GM19025 (cell line): ENCODE data around the gene SGK1.

Source experiments
- ATAC-seq: cut with Tn5 transposase; IDR thresholded peaks from one replicate; pipeline ENCODE4 v1.9.1; 2021; ENCODE audit warnings: mild to moderate bottlenecking, low read depth, moderate library complexity; ENCODE audit not compliant: unreplicated experiment

SGK1 gene

GRCh38 chr6:134175532-134176263, 142.2 kb downstream of the SGK1 start:
- ATAC-seq: peak; percentile 12

GRCh38 chr6:134174672-134175531, 143.0 kb downstream of the SGK1 start:
- ATAC-seq: peak; percentile 74

DNA sequence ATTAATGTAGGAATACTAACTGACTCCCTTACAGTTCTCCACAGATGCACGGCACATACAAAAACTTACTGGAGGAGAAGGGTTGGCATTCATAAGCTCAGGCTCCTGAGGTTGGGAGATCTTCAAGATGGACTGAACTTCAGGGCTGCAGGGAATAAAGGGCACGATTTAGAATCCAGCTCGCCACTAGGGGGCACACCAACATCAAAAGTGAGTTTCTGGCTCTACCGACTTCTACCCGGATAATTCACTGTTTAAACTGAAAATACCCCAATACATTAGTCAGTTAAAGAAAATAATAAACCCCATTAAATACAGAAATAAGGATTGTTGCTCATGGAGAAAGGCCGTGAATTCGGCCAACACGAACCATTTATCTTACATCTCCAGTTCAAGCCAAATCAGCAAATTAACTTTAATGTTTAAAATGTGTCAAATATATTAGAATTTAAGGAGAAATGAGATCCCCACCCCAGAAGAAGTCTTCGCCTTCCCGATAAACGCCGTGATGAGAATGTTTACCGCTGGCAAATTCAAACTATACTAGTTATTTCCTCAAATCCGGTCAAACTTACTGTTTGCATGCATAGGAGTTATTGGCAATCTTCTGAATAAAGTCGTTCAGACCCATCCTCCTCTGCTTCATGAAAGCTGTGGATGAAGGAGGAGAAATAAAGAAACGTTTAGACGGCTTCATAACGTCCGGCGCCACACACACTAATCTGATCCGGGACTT, 143.8 kb downstream of the SGK1 start:
- no peak for ATAC-seq

- no peak for ATAC-seq
These were observed 144.6 kb downstream of the SGK1 start for GRCh38 chr6:134173366-134173725.

DNA sequence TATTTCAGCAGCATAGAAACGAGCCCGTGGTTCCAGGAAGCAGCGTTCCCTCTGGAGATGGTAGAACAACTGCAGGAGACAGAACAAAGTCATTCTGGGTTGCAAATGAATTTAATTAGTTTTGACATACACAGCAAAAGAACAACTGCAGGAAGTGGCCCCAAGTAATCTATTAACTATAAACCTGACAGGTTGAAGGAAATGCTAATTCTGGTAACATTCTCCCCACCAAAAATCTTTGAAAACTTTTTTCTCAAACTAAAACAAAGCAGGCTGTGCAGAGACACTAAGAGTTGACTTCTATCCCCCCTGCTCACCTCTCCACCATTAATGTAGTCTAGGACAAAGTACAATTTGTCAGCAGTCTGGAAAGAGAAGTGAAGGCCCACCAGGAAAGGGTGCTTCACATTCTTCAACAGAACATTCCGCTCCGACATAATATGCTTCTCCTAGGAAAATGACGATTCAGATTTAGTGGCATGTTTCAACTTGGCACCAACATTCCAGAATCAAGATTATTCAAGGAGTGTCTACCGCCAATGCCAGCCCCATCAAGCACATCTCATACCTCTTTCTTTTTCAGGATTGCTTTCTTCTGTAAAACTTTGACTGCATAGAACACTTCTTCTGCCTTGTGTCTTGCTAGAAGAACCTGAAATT, 145.1 kb downstream of the SGK1 start:
- no peak for ATAC-seq

DNA sequence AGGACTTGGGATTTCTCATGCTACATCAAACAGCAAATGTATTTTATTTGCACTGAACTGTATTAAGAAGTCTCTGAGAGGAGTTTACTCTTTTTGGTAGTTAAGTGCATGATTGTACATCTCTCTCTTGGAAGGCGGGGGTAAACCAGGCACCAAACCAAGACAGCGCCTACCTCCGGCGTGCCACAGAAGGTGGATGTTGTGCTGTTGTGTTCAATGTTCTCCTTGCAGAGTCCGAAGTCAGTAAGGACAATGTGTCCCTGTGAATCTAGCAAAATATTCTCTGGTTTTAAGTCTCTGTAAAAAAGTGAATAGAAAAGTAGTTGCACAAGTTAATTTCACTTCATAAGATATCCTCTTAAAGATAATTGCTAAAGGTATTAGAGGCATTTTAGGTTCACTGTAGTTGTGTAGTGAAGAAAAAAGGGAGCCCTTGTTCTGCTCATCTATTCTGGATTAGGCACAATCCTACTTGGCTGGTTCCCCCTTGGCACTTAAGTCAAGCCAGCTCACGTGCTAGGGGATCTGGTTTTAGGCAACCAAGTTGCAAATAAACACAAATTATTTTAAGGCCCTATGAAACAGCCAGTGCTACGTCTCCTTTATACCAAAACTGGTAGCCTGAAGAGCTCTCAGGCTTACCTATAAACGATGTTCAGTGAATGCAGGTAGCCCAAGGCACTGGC, 145.7 kb downstream of the SGK1 start:
- ATAC-seq: no peak

DNA sequence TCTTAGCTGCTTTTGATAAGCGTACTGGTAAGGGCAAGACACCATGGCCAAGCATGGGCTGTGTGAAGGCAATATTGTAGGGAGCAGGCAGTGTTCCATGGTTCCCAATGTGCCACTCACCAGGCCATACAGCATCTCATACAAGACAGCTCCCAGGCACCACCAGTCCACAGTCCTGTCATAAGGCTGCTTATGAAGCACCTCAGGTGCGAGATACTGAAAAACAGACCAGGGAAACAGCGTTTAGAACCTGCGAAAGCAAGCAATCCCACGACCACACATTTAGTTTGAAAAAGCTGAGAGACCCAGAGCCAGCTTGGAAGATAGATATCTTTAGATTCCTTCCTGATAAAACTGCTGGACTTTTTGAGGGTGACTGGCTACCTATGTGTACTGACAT, 146.4 kb downstream of the SGK1 start:
- ATAC-seq: no peak

DNA sequence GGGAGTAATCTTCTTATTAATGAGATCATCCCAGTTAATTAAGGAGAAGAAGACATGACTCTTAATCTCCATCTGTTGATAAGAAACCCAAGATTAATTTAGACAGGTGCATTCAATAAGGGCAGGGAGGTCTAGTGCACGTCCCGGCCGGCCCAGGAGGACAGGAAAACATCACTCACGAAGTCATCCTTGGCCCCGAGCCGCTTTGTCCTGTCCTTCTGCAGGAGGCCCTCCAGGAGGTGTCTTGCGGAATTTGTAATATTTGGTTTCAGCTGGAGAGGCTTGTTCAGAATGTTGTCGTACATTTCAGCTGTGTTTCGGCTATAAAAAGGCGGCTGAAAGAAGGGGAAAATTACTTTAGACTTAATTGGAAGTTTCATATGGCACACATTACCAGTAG, 147.1 kb downstream of the SGK1 start:
- no peak for ATAC-seq

- ATAC-seq: no peak
These were observed 147.9 kb downstream of the SGK1 start for GRCh38 chr6:134169871-134170486.

DNA sequence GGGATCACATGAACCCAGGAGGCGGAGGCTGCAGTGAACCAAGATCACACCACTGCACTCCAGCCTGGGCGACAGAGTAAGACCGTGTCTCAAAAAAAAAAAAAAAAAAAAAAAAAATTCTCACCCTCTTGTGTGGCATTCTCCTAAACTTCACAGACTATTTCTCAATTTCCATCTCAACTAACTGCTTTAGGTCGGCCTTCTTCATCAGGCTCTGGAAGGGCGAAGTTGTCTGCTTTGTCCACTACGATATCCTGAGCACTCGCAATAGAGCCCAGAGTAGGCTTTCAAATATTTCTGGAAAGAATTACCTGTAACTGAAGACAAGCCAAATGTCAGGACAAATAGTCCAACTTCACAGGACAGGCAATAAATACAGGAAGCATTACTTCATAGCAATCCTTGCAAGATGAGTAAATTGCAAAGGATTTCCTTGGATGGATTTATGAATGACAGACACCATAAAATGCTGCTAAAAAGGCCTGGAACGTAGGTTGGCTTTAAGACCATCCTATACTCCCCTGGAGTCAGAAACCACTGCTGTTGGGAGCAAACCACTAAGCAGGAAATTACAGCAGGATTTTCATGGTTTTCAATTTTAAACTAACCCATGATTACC, 149.2 kb downstream of the SGK1 start:
- ATAC-seq: no peak

GRCh38 chr6:134166511-134167261, 151.2 kb downstream of the SGK1 start:
- no peak for ATAC-seq

- ATAC-seq: no peak
These were observed 152.2 kb downstream of the SGK1 start for GRCh38 chr6:134165561-134166201.

DNA sequence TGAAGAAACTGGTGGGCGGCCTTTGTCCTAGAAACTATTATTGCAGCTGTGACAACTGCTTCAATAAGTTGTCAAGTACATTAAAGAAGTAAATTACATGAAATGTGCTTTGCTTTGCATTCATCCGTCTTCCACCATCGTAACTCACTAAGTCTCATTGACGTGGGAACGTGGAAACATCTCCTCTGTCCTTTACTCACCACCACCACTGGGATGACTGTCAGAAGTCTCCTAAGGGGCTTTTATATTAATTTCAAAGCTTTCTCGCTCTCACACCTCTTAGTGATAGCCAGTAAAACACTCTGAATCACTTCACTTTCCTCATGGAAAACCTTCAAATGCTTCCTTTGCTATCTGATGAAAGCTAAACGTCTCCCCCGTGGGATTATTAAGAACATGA, 153.6 kb downstream of the SGK1 start:
- ATAC-seq: no peak

DNA sequence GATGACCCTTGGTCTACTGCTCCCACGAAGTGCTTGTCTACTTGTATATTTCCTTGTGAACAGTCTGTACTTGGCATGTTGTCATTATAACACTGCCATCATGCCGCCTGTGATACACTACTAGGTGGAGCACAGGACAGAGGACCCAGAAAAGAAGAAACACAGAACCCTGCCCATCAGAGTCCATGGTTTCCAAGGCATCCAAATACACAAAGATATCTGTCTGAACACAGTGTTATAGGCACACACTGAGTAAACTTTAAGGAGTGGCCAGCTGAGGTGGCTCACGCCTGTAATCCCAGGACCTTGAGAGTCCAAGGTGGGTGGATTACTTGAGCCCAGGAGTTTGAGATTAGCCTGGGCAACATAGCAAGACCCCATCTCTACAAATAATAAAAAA, 155.0 kb downstream of the SGK1 start:
- ATAC-seq: no peak

GRCh38 chr6:134161041-134161440, 156.9 kb downstream of the SGK1 start:
- no peak for ATAC-seq

- ATAC-seq: no peak
These were observed 165.0 kb downstream of the SGK1 start for GRCh38 chr6:134152767-134153485.

DNA sequence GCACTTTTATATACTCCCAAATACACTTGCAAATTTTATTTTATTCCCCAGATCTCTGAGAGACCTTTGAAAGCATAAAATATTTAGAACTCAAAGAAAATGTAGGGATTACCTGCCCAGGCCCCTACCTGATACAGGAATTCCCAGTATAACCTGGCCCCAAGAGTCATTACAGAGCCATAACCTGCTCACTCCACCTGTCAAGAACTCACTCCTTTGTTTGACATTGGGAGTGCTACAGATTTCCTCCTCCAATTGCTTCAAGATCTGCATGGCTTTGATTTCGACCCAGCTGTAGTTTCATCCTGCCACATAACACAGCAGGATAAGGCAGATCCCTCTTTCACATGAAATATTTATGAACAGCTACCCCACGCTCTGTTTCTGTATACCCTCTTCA, 169.3 kb downstream of the SGK1 start:
- ATAC-seq: no peak
